WTC11 (cell line): Measurements from ENCODE around the gene TBC1D24. TPM values are rescaled to one million over a fixed set of nuclear protein-coding genes. Genes with fewer than 3 reads are reported as not detected.
"Not testable (repeated sequence)": the region's sequence is repeated elsewhere in the genome, so short reads cannot be mapped to it uniquely, and the experiment has no call there.

Experiments
- ATAC-seq: fragments of 200-7000 bp; cut with Tn5 transposase; 2 replicates; pipeline ENCODE4 v1.10.0; 2021; ENCODE audit warnings: mild to moderate bottlenecking, moderate library complexity
- CTCF ChIA-PET: fragments of 300-600 bp; sonication (Branson Sonifier 250); formaldehyde crosslinking; loops from one replicate; lab custom pipeline; 2021; ENCODE audit warnings: antibody characterized with exemption; lab: Charles Lee
- POLR2A ChIA-PET: fragments of 350-600 bp; sonication (Branson Sonifier 250); formaldehyde crosslinking; loops from one replicate; lab custom pipeline; 2021; ENCODE audit warnings: antibody characterized with exemption; lab: Charles Lee
- DNase-seq: peaks from one replicate; pipeline ENCODE4 v3.0.0; 2021; ENCODE audit warnings: low spot score
- H3K27ac Mint-ChIP-seq: 2 replicates; pipeline ENCODE4 v1.8.0; 2021; ENCODE audit warnings: mixed read lengths
- H3K27me3 Mint-ChIP-seq: 2 replicates; pipeline ENCODE4 v1.8.0; 2021; ENCODE audit warnings: low read depth, mild to moderate bottlenecking, moderate library complexity, mixed read lengths
- H3K36me3 Mint-ChIP-seq: 2 replicates; pipeline ENCODE4 v1.8.0; 2021; ENCODE audit warnings: mixed read lengths
- H3K4me1 Mint-ChIP-seq: 2 replicates; pipeline ENCODE4 v1.8.0; 2022; ENCODE audit warnings: mixed read lengths
- H3K4me3 Mint-ChIP-seq: 2 replicates; pipeline ENCODE4 v1.8.0; 2021; ENCODE audit warnings: mild to moderate bottlenecking, moderate library complexity, mixed read lengths
- H3K9me3 Mint-ChIP-seq: 2 replicates; pipeline ENCODE4 v1.8.0; 2021; ENCODE audit warnings: mixed read lengths
- ATF1 ChIP-seq: sonication (generic); formaldehyde crosslinking; IDR thresholded peaks from 2 replicates; pipeline ENCODE4 v1.8.1; 2023; ENCODE audit warnings: mild to moderate bottlenecking, moderate library complexity, missing genetic modification reagents
- ATF6 ChIP-seq: sonication (generic); formaldehyde crosslinking; IDR thresholded peaks from 2 replicates; pipeline ENCODE4 v1.8.1; 2023; ENCODE audit warnings: mild to moderate bottlenecking, missing genetic modification reagents
- CBFB ChIP-seq: sonication (generic); formaldehyde crosslinking; IDR thresholded peaks from 2 replicates; pipeline ENCODE4 v1.8.1; 2022; ENCODE audit warnings: mild to moderate bottlenecking, low read depth, missing genetic modification reagents
- CDX4 ChIP-seq: fragments of 250-450 bp; sonication (Bioruptor Pico); IDR thresholded peaks from 2 replicates; pipeline ENCODE4 v1.9.0; 2021; ENCODE audit warnings: moderate library complexity, mild to moderate bottlenecking, inconsistent platforms, borderline replicate concordance
- E2F1 ChIP-seq: sonication (generic); formaldehyde crosslinking; IDR thresholded peaks from 2 replicates; pipeline ENCODE4 v1.8.0; 2022; ENCODE audit warnings: mild to moderate bottlenecking, missing genetic modification reagents
- FOXP4 ChIP-seq: sonication (generic); formaldehyde crosslinking; IDR thresholded peaks from 2 replicates; pipeline ENCODE4 v1.8.0; 2022; ENCODE audit warnings: mild to moderate bottlenecking, missing genetic modification reagents
- HMGA2 ChIP-seq: fragments of 250-450 bp; sonication (Bioruptor Pico); IDR thresholded peaks from 2 replicates; pipeline ENCODE4 v1.4.0; 2021; ENCODE audit warnings: mild to moderate bottlenecking, moderate library complexity
- JUN ChIP-seq: sonication (generic); formaldehyde crosslinking; IDR thresholded peaks from 2 replicates; pipeline ENCODE4 v1.8.0; 2023; ENCODE audit warnings: mild to moderate bottlenecking, missing genetic modification reagents
- KAT7 ChIP-seq: sonication (generic); formaldehyde crosslinking; IDR thresholded peaks from 2 replicates; pipeline ENCODE4 v1.8.1; 2023; ENCODE audit warnings: missing genetic modification reagents, mild to moderate bottlenecking, borderline replicate concordance
- MAX ChIP-seq: sonication (generic); formaldehyde crosslinking; IDR thresholded peaks from 2 replicates; pipeline ENCODE4 v1.8.0; 2022; ENCODE audit warnings: mild to moderate bottlenecking, missing genetic modification reagents
- NFATC4 ChIP-seq: fragments of 250-450 bp; sonication (Bioruptor Pico); IDR thresholded peaks from 2 replicates; pipeline ENCODE4 v1.9.0; 2021; ENCODE audit warnings: mild to moderate bottlenecking
- NFYB ChIP-seq: sonication (generic); formaldehyde crosslinking; conservative IDR thresholded peaks from 2 replicates; pipeline ENCODE4 v1.8.0; 2022; ENCODE audit warnings: low read depth, missing genetic modification reagents
- RORB ChIP-seq: fragments of 250-450 bp; sonication (Bioruptor Pico); IDR thresholded peaks from 2 replicates; pipeline ENCODE4 v1.9.0; 2021; ENCODE audit warnings: mild to moderate bottlenecking
- SMAD3 ChIP-seq: sonication (generic); formaldehyde crosslinking; IDR thresholded peaks from 2 replicates; pipeline ENCODE4 v1.8.0; 2022; ENCODE audit warnings: missing genetic modification reagents, mild to moderate bottlenecking, borderline replicate concordance
- SP1 ChIP-seq: sonication (generic); formaldehyde crosslinking; conservative IDR thresholded peaks from 2 replicates; pipeline ENCODE4 v1.8.1; 2022; ENCODE audit warnings: missing genetic modification reagents
- STAT6 ChIP-seq: sonication (generic); formaldehyde crosslinking; conservative IDR thresholded peaks from 2 replicates; pipeline ENCODE4 v1.8.1; 2023; ENCODE audit warnings: mild to moderate bottlenecking, low read depth, missing genetic modification reagents, moderate library complexity
- ZMAT4 ChIP-seq: fragments of 250-450 bp; sonication (Bioruptor Pico); IDR thresholded peaks from 2 replicates; pipeline ENCODE4 v1.9.0; 2021; ENCODE audit warnings: mild to moderate bottlenecking
- ZNF121 ChIP-seq: sonication (generic); formaldehyde crosslinking; IDR thresholded peaks from 2 replicates; pipeline ENCODE4 v1.8.0; 2023; ENCODE audit warnings: missing genetic modification reagents
- ZNF138 ChIP-seq: sonication (generic); formaldehyde crosslinking; conservative IDR thresholded peaks from 2 replicates; pipeline ENCODE4 v1.8.1; 2022; ENCODE audit warnings: mild to moderate bottlenecking, moderate library complexity, missing genetic modification reagents
- ZNF317 ChIP-seq: sonication (generic); formaldehyde crosslinking; IDR thresholded peaks from 2 replicates; pipeline ENCODE4 v1.8.1; 2023; ENCODE audit warnings: low read depth, mild to moderate bottlenecking, moderate library complexity, missing genetic modification reagents, borderline replicate concordance
- ZNF423 ChIP-seq: fragments of 250-450 bp; sonication (Bioruptor Pico); IDR thresholded peaks from 2 replicates; pipeline ENCODE4 v2.1.2; 2022; ENCODE audit warnings: mild to moderate bottlenecking, moderate library complexity
- ZNF425 ChIP-seq: fragments of 250-450 bp; sonication (Bioruptor Pico); conservative IDR thresholded peaks from 2 replicates; pipeline ENCODE4 v1.9.0; 2021; ENCODE audit warnings: mild to moderate bottlenecking
- total RNA-seq: library from RNA; stranded (reverse); gene quantifications from 3 replicates; pipeline ENCODE4 v1.2.3, GENCODE V29; 2021

Gene TBC1D24
- total RNA-seq, 1 experiment from 2014 or later, result 21.0 TPM

GRCh38 chr16:2432801-2433505, 42.0 kb upstream of the TBC1D24 start (continued):
- no peak for TF ChIP-seq FOXP4
- no peak for TF ChIP-seq STAT6 (CRISPR knock-in tag)
- TF ChIP-seq ZNF317 (CRISPR knock-in tag), result no peak
- TF ChIP-seq SP1 (CRISPR knock-in tag), result no peak
- TF ChIP-seq CDX4 (CRISPR knock-in tag), result no peak
- no peak for TF ChIP-seq E2F1 (CRISPR knock-in tag)
- TF ChIP-seq NFATC4 (CRISPR knock-in tag), result no peak
- TF ChIP-seq KAT7 (CRISPR knock-in tag), result no peak
- TF ChIP-seq NFYB (CRISPR knock-in tag), result no peak
- no peak for TF ChIP-seq HMGA2
- TF ChIP-seq ATF1 (CRISPR knock-in tag), result no peak

GRCh38 chr16:2435236-2435635, 39.7 kb upstream of the TBC1D24 start:
- CTCF ChIA-PET, H3K4me3 Mint-ChIP-seq: not testable (repeated sequence)
- TF ChIP-seq ZNF121 (CRISPR knock-in tag), result peak; percentile 51; the same call in 1 of the 2 replicates
- TF ChIP-seq, all 79 proteins: peak for 1; not testable (repeated sequence) for 78
- POLR2A ChIA-PET, DNase-seq, H3K27me3 Mint-ChIP-seq, H3K27ac Mint-ChIP-seq, H3K4me1 Mint-ChIP-seq, ATAC-seq, H3K9me3 Mint-ChIP-seq: not testable (repeated sequence)
- H3K36me3 Mint-ChIP-seq, result peaks cover 71% of the 10 kb centered on the region

- Mint-ChIP-seq H3K27ac (no peak overlapping the region; the same call in 1 of the 2 replicates), H3K36me3 (peaks cover 71% of the 10 kb centered on the region), H3K9me3 (no peaks in the 10 kb centered on the region), H3K4me3 (no peak overlapping the region), H3K27me3 (no peaks in the 10 kb centered on the region), H3K4me1 (no peaks in the 10 kb centered on the region; the same call in 1 of the 2 replicates)
- ChIA-PET CTCF (no interaction called here), POLR2A (no interaction called here)
- ATAC-seq (no peak), DNase-seq (no peak)
- TF ChIP-seq ATF1 (CRISPR knock-in tag), result no peak
- TF ChIP-seq JUN (CRISPR knock-in tag), result no peak
- TF ChIP-seq ZMAT4 (CRISPR knock-in tag), result no peak
- TF ChIP-seq ATF6 (CRISPR knock-in tag), result no peak
- TF ChIP-seq MAX (CRISPR knock-in tag), result no peak
- no peak for TF ChIP-seq ZNF138 (CRISPR knock-in tag)
- no peak for TF ChIP-seq SMAD3 (CRISPR knock-in tag)
- no peak for TF ChIP-seq SP1 (CRISPR knock-in tag)
- TF ChIP-seq ZNF423 (CRISPR knock-in tag), result no peak
- TF ChIP-seq ZNF425, result no peak
- TF ChIP-seq RORB (CRISPR knock-in tag), result no peak
- TF ChIP-seq CBFB (CRISPR knock-in tag), result no peak
Measured at GRCh38 chr16:2436110-2436509, 38.8 kb upstream of the TBC1D24 start.
